ENCODE results near the gene PRPF6.

Gene PRPF6

DNA sequence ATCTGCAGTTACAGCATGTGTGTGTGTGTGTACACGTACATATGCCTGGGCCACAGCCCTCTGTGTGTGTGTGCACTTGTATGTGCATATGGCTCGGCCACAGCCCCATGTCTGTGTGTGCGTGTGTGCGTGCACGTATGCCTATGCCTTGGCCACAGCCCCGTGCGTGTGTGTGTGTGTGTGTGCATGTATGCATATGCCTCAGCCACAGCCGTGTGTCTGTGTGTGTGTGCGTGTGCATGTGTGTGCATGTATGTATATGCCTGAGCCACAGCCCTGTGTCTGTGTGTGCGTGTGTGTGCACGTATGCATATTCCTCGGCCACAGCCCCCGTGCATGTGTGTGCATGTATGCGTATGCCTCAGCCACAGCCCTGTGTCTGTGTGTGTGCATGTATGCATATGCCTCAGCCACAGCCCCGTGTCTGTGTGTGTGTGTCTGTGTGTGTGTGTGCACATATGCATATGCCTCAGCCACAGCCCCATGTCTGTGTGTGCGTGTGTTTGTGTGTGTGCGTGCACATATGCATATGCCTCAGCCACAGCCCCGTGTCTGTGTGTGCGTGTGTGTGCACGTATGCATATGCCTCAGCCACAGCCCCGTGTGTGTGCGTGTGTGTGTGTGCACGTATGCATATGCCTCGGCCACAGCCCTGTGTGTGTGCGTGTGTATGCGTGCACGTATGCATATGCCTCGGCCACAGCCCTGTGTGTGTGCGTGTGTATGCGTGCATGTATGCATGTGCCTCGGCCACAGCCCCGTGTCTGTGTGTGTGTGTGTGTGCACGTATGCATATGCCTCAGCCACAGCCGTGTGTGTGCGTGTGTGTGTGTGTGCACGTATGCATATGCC is 40.4 kb downstream of the PRPF6 start:
- Histone ChIP-seq H3K9ac (ENCODE audit: low read length) (no peak overlapping the region), H3K36me3 (ENCODE audit: insufficient read depth, low read length) (peaks cover 75% of the 10 kb centered on the region), H3K4me1 (ENCODE audit: insufficient read depth, low read length) (peaks cover 5% of the 10 kb centered on the region), H3K4me3 (ENCODE audit: low read depth in 1 of 2, low read length in 2 of 2) (no peak overlapping the region), H3K27ac (ENCODE audit: low read depth, low read length) (no peak overlapping the region), H3K27me3 (ENCODE audit: control insufficient read depth in 1 of 2, insufficient read depth in 2 of 2, low read length in 2 of 2) (no peaks in the 10 kb centered on the region), H3K9me3 (ENCODE audit: low read length) (no peaks in the 10 kb centered on the region)

DNA sequence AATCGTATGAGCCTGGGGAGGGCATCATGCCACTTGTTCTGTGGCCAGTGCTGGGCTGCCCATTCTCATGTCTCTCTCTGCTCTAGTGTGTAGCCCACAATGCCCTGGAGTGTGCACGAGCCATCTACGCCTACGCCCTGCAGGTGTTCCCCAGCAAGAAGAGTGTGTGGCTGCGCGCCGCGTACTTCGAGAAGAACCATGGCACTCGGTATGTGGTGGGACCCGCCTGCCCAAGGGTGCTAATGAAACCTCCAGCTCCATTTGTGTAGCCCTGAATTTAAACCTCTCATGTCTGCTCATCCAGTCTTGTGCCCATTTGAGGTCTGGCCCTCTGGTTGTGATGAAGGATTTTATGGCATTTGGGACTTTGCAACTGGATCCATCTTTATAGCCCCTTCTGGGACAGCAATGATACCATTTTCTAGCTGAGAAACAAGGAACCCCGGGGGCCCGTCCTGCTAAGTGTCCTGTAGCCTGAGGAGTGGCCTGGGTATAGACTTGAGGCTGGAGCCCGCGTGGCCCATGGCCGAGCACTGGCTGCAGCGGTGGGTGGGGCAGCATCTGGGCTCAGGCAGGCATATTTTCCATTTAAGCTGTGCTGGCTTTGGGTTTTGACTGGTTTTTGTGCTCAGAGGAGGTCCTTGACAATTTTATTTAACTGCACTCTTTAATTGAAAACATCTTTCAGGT is 41.9 kb downstream of the PRPF6 start:
- no peaks in the 10 kb centered on the region for H3K9me3 ChIP-seq (ENCODE audit: low read length)
- no peak overlapping the region for H3K4me3 ChIP-seq (ENCODE audit: low read depth in 1 of 2, low read length in 2 of 2)
- peaks cover 82% of the 10 kb centered on the region for H3K36me3 ChIP-seq (ENCODE audit: insufficient read depth, low read length)
- H3K9ac ChIP-seq (ENCODE audit: low read length): no peak overlapping the region
- no peak overlapping the region for H3K27ac ChIP-seq (ENCODE audit: low read depth, low read length)
- H3K4me1 ChIP-seq (ENCODE audit: insufficient read depth, low read length): peaks cover 13% of the 10 kb centered on the region
- no peaks in the 10 kb centered on the region for H3K27me3 ChIP-seq (ENCODE audit: control insufficient read depth in 1 of 2, insufficient read depth in 2 of 2, low read length in 2 of 2)

DNA sequence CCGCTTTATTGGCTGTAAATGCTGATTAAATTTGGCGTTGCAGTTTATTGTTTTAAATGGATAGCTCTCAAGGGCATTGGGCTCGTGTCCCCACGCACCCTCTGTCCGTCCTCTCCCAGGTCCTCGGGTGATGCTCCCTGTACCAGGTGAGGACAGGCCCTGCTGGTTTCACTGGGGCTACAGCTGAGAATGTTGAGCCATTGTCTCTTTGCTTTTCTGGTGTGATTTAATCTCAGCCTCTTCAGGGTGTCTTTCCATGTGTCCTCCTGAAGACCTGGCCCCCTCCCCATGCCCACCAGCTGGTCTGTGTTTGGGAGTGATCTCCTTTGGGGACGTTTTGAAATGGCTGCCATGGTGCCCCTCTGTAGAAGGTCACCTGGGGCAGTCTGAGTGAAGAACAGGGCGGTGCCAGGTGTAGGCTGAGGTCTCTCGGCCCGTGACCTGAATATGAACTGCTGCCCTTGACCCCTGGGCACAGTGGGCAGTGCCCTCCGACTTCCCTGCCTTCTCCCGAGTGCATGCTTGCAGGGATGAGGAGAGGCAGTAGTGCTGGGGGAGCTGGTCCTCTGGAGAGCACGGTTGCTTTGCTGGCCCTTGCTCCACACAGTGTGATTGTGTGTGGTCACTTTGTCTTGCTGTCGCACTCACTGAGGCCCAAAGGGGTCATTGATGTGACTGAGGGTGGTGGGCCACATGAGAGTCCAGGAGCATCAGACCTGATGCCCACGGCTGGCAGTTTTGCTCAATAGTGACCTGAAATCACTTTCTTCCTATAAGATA is 42.6 kb downstream of the PRPF6 start:
- no peak overlapping the region for H3K9ac ChIP-seq (ENCODE audit: low read length)
- H3K4me3 ChIP-seq (ENCODE audit: low read depth in 1 of 2, low read length in 2 of 2): no peak overlapping the region
- no peaks in the 10 kb centered on the region for H3K9me3 ChIP-seq (ENCODE audit: low read length)
- H3K27ac ChIP-seq (ENCODE audit: low read depth, low read length): no peak overlapping the region
- H3K27me3 ChIP-seq (ENCODE audit: control insufficient read depth in 1 of 2, insufficient read depth in 2 of 2, low read length in 2 of 2): no peaks in the 10 kb centered on the region
- H3K4me1 ChIP-seq (ENCODE audit: insufficient read depth, low read length): peaks cover 19% of the 10 kb centered on the region
- H3K36me3 ChIP-seq (ENCODE audit: insufficient read depth, low read length): peaks cover 85% of the 10 kb centered on the region

DNA sequence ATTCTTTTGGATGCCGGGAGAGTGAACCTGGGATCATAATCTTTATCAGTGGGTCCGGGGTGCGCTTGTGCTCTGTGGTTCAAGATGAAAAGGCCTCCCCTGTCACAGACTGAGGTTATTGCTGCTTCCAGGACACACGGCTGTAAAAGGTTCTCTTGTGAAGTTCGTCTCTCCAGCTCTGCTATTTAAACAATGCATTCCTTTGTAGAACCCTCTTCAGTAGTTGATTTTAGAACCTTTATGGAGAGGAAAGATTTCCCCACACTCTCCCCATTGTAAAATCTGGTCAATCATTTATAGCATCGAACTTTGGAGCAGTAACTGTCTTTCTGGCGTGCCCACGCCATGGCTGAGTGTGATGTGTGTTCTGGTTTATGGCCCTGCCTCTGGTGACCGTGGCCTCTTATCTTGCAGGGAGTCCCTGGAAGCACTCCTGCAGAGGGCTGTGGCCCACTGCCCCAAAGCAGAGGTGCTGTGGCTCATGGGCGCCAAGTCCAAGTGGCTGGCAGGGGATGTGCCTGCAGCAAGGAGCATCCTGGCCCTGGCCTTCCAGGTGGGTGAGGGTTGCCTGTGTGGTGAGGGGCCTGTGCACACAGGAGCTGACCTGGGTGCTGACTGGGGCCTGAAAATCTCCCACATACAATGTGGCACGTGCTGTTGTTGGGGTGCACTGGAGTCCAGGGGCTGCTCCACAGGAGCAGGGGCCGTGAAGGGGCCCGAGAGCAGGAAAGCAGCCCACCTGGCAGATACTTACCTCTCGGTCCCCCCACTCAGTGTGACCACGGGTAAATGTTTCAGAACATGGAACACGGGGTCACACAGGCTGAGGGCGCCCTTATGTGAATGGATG is 43.4 kb downstream of the PRPF6 start:
- no peaks in the 10 kb centered on the region for H3K27me3 ChIP-seq (ENCODE audit: control insufficient read depth in 1 of 2, insufficient read depth in 2 of 2, low read length in 2 of 2)
- H3K9me3 ChIP-seq (ENCODE audit: low read length): no peaks in the 10 kb centered on the region
- H3K9ac ChIP-seq (ENCODE audit: low read length): no peak overlapping the region
- no peak overlapping the region for H3K4me3 ChIP-seq (ENCODE audit: low read depth in 1 of 2, low read length in 2 of 2)
- H3K36me3 ChIP-seq (ENCODE audit: insufficient read depth, low read length): peaks cover 86% of the 10 kb centered on the region
- H3K27ac ChIP-seq (ENCODE audit: low read depth, low read length): no peak overlapping the region
- peaks cover 24% of the 10 kb centered on the region for H3K4me1 ChIP-seq (ENCODE audit: insufficient read depth, low read length)

DNA sequence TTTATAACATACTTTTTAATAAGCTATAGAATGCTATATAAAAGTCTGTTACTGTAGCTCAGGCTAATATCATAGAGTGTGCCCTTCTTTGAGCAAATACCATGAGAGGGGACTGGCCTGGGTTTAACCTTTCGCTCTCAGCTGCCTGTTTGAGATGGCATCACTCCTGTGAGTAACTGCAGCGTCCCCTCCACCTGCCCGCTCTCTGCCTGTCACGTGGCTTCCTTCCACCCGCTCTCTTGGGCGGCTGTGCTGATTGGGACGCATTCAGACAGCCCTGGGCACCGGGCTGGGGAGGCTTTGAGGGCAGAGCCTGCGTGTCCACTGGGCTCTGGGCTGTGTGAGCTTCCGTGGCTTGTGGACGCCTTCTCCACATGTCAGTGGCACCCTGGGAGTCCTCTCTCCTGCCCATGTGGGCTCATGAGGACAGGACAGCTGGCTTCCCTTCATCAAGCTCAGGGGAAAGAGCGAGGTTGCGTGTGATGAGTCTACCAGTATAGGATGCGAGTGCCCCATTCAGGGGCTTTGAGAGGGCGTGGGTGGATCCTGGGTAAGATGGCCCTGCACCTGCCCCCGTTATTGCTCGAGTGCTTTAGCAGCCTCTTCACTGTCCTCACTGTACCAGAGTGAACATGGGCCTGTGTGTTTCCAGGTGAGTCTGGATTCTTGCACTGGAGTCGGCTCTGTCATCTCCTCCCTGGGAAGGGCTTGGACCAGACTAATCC is 44.3 kb downstream of the PRPF6 start:
- Histone ChIP-seq H3K27ac (ENCODE audit: low read depth, low read length) (no peak overlapping the region), H3K4me3 (ENCODE audit: low read depth in 1 of 2, low read length in 2 of 2) (no peak overlapping the region), H3K27me3 (ENCODE audit: control insufficient read depth in 1 of 2, insufficient read depth in 2 of 2, low read length in 2 of 2) (no peaks in the 10 kb centered on the region), H3K4me1 (ENCODE audit: insufficient read depth, low read length) (peaks cover 24% of the 10 kb centered on the region), H3K9ac (ENCODE audit: low read length) (no peak overlapping the region), H3K9me3 (ENCODE audit: low read length) (no peaks in the 10 kb centered on the region), H3K36me3 (ENCODE audit: insufficient read depth, low read length) (peaks cover 90% of the 10 kb centered on the region)

DNA sequence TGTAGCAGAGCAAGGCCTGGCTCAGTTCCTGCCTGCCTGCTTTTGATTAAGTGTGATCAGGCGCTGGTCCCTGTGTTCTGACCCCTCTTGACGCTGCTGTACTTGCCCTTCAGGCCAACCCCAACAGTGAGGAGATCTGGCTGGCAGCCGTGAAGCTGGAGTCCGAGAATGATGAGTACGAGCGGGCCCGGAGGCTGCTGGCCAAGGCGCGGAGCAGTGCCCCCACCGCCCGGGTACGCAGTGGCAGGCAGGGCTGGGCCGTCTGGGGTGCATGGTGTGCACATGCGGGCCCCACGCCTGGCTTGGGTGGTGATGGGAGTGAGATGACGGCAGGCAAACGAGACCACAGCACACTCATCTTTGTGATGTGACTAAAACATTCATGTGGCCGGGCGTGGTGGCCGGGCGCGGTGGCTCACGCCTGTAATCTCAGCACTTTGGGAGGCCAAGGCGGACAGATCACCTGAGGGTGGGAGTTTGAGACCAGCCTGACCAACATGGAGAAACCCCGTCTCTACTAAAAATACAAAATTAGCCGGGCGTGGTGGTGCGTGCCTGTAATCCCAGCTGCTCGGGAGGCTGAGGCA is 45.0 kb downstream of the PRPF6 start:
- Histone ChIP-seq H3K4me1 (ENCODE audit: insufficient read depth, low read length) (peaks cover 24% of the 10 kb centered on the region), H3K36me3 (ENCODE audit: insufficient read depth, low read length) (peaks cover 95% of the 10 kb centered on the region), H3K4me3 (ENCODE audit: low read depth in 1 of 2, low read length in 2 of 2) (no peak overlapping the region)

DNA sequence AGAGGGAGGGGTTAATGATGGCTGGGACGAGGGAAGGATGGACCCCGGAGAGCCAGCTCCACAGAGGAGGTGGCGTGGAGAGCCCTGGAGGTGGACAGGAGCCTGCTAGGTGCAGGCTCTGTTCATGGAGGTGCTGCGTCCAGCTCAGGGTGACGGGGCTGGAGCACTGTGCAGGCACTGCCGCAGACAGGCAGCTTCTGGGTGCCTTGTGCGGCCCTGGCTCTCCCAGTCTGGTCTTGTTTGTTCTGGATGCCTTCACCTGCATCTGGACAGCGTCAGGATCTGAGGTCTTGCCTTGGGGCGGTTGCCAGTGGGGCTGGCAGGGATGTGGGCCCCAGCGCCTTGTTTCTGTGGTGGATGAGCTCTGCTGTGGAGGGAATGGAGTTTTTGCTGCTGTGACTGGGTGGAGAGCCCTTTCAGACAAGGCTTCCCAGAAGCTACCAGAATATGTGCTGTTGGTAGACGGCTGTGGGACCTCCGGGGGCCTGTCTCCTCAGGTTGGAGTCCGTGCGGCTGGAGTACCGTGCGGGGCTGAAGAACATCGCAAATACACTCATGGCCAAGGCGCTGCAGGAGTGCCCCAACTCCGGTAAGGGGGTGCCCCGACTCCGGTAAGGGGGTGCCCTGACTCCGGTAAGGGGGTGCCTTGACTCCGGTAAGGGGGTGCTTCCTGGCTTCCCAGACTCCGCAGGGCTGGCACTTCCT is 47.2 kb downstream of the PRPF6 start:
- peaks cover 28% of the 10 kb centered on the region for H3K4me1 ChIP-seq (ENCODE audit: insufficient read depth, low read length)
- H3K4me3 ChIP-seq (ENCODE audit: low read depth in 1 of 2, low read length in 2 of 2): no peak overlapping the region
- peak overlapping the region; percentile 59 for H3K27ac ChIP-seq (ENCODE audit: low read depth, low read length)
- H3K9me3 ChIP-seq (ENCODE audit: low read length): no peaks in the 10 kb centered on the region
- H3K36me3 ChIP-seq (ENCODE audit: insufficient read depth, low read length): peaks cover 91% of the 10 kb centered on the region
- H3K27me3 ChIP-seq (ENCODE audit: control insufficient read depth in 1 of 2, insufficient read depth in 2 of 2, low read length in 2 of 2): no peaks in the 10 kb centered on the region
- no peak overlapping the region for H3K9ac ChIP-seq (ENCODE audit: low read length)

More for the DNA sequence above, 45.0 kb downstream of the PRPF6 start:
- H3K27ac ChIP-seq (ENCODE audit: low read depth, low read length): no peak overlapping the region
- H3K9me3 ChIP-seq (ENCODE audit: low read length): no peaks in the 10 kb centered on the region
- no peak overlapping the region for H3K9ac ChIP-seq (ENCODE audit: low read length)
- H3K27me3 ChIP-seq (ENCODE audit: control insufficient read depth in 1 of 2, insufficient read depth in 2 of 2, low read length in 2 of 2): no peaks in the 10 kb centered on the region

DNA sequence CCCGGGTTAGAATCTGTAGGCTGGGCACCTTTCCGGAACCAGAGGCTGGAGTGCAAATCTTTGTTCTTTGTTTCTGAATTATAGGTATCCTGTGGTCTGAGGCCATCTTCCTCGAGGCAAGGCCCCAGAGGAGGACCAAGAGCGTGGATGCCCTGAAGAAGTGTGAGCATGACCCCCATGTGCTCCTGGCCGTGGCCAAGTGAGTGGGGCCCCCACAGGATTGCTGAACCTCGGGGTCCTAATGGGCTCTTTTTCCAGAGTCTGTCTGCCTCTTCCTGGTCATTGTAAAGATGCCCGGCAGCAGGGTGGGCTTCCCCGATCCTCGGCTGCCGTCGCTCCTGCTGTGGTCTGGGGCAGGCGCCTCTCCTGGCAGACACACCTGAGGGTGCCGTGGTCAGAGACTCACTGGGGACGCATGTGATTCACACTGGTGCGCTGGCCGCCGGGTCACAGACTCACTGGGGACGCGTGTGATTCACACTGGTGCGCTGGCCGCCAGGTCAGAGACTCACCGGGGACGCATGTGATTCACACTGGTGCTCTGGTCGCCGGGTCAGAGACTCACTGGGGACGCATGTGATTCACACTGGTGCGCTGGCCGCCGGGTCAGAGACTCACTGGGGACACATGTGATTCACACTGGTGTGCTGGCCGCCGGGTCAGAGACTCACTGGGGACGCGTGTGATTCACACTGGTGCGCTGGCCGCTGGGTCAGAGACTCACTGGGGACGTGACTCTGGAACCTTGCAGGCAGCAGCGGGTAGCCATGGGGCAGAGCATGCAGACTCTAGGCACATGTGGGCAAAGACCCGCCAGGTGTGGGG is 48.6 kb downstream of the PRPF6 start:
- H3K9ac ChIP-seq (ENCODE audit: low read length): no peak overlapping the region

DNA sequence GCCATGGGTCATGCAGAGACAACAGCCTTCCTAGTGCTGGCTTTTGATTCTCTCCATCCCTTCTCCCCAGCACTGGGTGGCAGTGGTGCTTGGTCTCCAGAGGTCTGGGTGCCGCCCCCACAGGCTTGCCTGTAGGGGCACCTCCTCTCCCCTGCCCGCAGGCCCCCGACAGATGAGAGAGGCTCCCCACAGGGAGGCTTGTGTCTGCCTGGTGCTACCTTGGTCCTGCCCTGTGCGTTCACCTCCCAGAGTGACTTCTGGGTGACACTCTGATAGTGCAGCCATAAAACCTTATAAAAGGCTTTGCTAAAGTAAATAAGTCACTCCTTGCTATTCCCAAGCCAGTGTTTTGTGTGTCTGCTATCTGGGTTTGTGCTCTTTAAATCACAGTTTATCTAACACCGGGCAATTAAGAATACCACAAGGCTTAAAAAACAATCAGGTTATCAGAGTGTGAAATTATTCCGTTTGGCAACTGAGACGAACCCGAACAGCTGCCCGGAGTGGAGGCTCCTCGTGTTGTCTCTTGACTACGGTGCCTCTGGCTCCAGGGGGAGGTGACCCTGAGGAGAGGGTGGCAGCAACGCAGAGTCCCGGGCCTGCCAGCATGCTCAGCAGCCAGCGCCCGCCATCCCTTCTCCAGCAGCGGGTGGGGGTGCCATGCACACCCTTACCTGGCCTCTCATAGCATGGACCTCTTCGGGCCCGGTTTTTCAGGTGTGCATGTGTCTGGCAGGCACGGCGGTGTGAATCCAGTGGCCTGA is 49.6 kb downstream of the PRPF6 start:
- H3K27ac ChIP-seq (ENCODE audit: low read depth, low read length): no peak overlapping the region
- peaks cover 22% of the 10 kb centered on the region for H3K4me1 ChIP-seq (ENCODE audit: insufficient read depth, low read length)
- H3K36me3 ChIP-seq (ENCODE audit: insufficient read depth, low read length): peaks cover 87% of the 10 kb centered on the region
- no peak overlapping the region for H3K4me3 ChIP-seq (ENCODE audit: low read depth in 1 of 2, low read length in 2 of 2)
- H3K9me3 ChIP-seq (ENCODE audit: low read length): no peaks in the 10 kb centered on the region
- no peak overlapping the region for H3K9ac ChIP-seq (ENCODE audit: low read length)
- H3K27me3 ChIP-seq (ENCODE audit: control insufficient read depth in 1 of 2, insufficient read depth in 2 of 2, low read length in 2 of 2): no peaks in the 10 kb centered on the region

More for the DNA sequence above, 48.6 kb downstream of the PRPF6 start:
- Histone ChIP-seq H3K9me3 (ENCODE audit: low read length) (no peaks in the 10 kb centered on the region), H3K27me3 (ENCODE audit: control insufficient read depth in 1 of 2, insufficient read depth in 2 of 2, low read length in 2 of 2) (no peaks in the 10 kb centered on the region), H3K4me3 (ENCODE audit: low read depth in 1 of 2, low read length in 2 of 2) (no peak overlapping the region), H3K4me1 (ENCODE audit: insufficient read depth, low read length) (peaks cover 23% of the 10 kb centered on the region), H3K36me3 (ENCODE audit: insufficient read depth, low read length) (peaks cover 89% of the 10 kb centered on the region), H3K27ac (ENCODE audit: low read depth, low read length) (peak overlapping the region; percentile 43)
